SK-N-SH (cell line): ENCODE data around the gene MMP2.

Source experiments
- ELF1 ChIP-seq: IDR thresholded peaks from 2 replicates; pipeline ENCODE4 v1.4.0; 2012
- EZH2phosphoT487 ChIP-seq: fragments of 200-600 bp; sonication (generic); IDR thresholded peaks from 2 replicates; pipeline ENCODE4 v1.6.1; 2017; ENCODE audit warnings: low read depth, mixed run types, mild to moderate bottlenecking, antibody characterized with exemption, moderate library complexity, borderline replicate concordance
- GATA2 ChIP-seq: sonication (generic); formaldehyde crosslinking; IDR thresholded peaks from 2 replicates; pipeline ENCODE4 v1.5.0; 2020; ENCODE audit warnings: mild to moderate bottlenecking, missing genetic modification reagents
- MEF2A ChIP-seq: IDR thresholded peaks from 2 replicates; pipeline ENCODE4 v1.4.0; 2012; ENCODE audit warnings: low read depth, borderline replicate concordance
- NRF1 ChIP-seq: IDR thresholded peaks from 2 replicates; pipeline ENCODE4 v1.6.1; 2012; ENCODE audit warnings: low read depth, mild to moderate bottlenecking, low read length
- POLR2AphosphoS5 ChIP-seq: IDR thresholded peaks from 2 replicates; pipeline ENCODE4 v1.6.1; 2012; ENCODE audit warnings: low read depth, low read length
- RAD21 ChIP-seq: IDR thresholded peaks from 2 replicates; pipeline ENCODE4 v1.6.1; 2012; ENCODE audit warnings: mild to moderate bottlenecking, low read length
- RFX5 ChIP-seq: IDR thresholded peaks from 2 replicates; pipeline ENCODE4 v1.6.1; 2012; ENCODE audit warnings: mild to moderate bottlenecking, improper control_type of control experiment, low read length
- TAF1 ChIP-seq: IDR thresholded peaks from 2 replicates; pipeline ENCODE4 v1.6.1; 2012; ENCODE audit warnings: low read depth, mild to moderate bottlenecking, low read length, moderate library complexity, borderline replicate concordance
- TF ChIP-seq, protein P1 (sequence below): fragments of 200-600 bp; sonication (generic); IDR thresholded peaks from 2 replicates; pipeline ENCODE4 v1.6.1; 2017; ENCODE audit warnings: antibody characterized with exemption, mild to moderate bottlenecking, moderate library complexity

DNA sequence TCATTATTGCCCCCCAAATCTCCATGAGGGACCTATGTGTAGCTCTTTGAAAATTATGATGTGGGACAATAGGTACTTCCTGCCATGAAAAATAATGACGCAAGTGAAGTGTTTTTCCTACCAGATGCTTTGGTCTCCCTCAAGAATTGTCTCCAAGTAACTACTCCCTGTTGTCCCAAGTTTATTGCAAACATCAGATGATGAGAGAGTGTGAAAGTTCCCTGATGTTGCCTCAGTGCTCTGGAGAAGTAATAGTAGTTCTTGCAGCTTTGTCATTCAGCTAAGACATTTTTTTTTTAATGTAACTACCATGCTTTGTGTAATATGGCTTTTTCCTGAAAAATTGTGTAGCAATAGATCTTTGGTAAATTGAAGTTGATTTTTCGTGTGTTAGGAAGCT, 50.0 kb downstream of the MMP2 start:
- TF ChIP-seq, protein P1, sequence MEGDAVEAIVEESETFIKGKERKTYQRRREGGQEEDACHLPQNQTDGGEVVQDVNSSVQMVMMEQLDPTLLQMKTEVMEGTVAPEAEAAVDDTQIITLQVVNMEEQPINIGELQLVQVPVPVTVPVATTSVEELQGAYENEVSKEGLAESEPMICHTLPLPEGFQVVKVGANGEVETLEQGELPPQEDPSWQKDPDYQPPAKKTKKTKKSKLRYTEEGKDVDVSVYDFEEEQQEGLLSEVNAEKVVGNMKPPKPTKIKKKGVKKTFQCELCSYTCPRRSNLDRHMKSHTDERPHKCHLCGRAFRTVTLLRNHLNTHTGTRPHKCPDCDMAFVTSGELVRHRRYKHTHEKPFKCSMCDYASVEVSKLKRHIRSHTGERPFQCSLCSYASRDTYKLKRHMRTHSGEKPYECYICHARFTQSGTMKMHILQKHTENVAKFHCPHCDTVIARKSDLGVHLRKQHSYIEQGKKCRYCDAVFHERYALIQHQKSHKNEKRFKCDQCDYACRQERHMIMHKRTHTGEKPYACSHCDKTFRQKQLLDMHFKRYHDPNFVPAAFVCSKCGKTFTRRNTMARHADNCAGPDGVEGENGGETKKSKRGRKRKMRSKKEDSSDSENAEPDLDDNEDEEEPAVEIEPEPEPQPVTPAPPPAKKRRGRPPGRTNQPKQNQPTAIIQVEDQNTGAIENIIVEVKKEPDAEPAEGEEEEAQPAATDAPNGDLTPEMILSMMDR, result no peak
- TF ChIP-seq TAF1 (no peak), EZH2phosphoT487 (no peak), ELF1 (no peak), RAD21 (no peak), POLR2AphosphoS5 (no peak), NRF1 (no peak), MEF2A (no peak), RFX5 (no peak), GATA2 (CRISPR knock-in tag) (no peak)
